Hepatocyte (in vitro differentiated cells): ENCODE data around the gene SCN1B. TPM values are rescaled to one million over a fixed set of nuclear protein-coding genes. Genes with fewer than 3 reads are reported as not detected.

Experiments
- DNase-seq: peaks from one replicate; pipeline ENCODE4 v3.0.0-alpha.2; 2016; ENCODE audit warnings: low spot score
- H2AFZ ChIP-seq: fragments of 200-600 bp; sonication (generic); 2 replicates; pipeline ENCODE4 v1.6.0; 2016; ENCODE audit warnings: antibody characterized with exemption, mild to moderate bottlenecking
- H3K27ac ChIP-seq: fragments of 200-600 bp; sonication (generic); 2 replicates; pipeline ENCODE4 v1.5.1; 2016; ENCODE audit warnings: mild to moderate bottlenecking
- H3K27me3 ChIP-seq: fragments of 200-600 bp; sonication (generic); 2 replicates; pipeline ENCODE4 v1.6.1; 2016
- H3K36me3 ChIP-seq: fragments of 200-600 bp; sonication (generic); replicated peaks from 2 replicates; pipeline ENCODE4 v1.5.1; 2016; ENCODE audit warnings: low read depth; ENCODE audit not compliant: insufficient read depth
- H3K4me1 ChIP-seq: fragments of 200-600 bp; sonication (generic); 2 replicates; pipeline ENCODE4 v1.5.1; 2016; ENCODE audit warnings: mild to moderate bottlenecking, moderate library complexity; ENCODE audit not compliant: insufficient read depth
- H3K4me2 ChIP-seq: fragments of 200-600 bp; sonication (generic); 2 replicates; pipeline ENCODE4 v1.6.0; 2016
- H3K4me3 ChIP-seq: fragments of 200-600 bp; sonication (generic); 2 replicates; pipeline ENCODE4 v1.5.1; 2016; ENCODE audit warnings: mild to moderate bottlenecking
- H3K79me2 ChIP-seq: fragments of 200-600 bp; sonication (generic); 2 replicates; pipeline ENCODE4 v1.6.0; 2017; ENCODE audit warnings: mild to moderate bottlenecking
- H3K9me2 ChIP-seq: fragments of 200-600 bp; sonication (generic); replicated peaks from 2 replicates; pipeline ENCODE4 v1.6.0; 2017; ENCODE audit warnings: mild to moderate bottlenecking; ENCODE audit not compliant: insufficient read depth
- H3K9me3 ChIP-seq: fragments of 200-600 bp; sonication (generic); 2 replicates; pipeline ENCODE4 v1.5.1; 2016; ENCODE audit warnings: low read depth, mild to moderate bottlenecking
- H4K20me1 ChIP-seq: fragments of 200-600 bp; sonication (generic); 2 replicates; pipeline ENCODE4 v1.6.0; 2016; ENCODE audit warnings: mild to moderate bottlenecking; ENCODE audit not compliant: insufficient read depth, poor library complexity, severe bottlenecking
- EZH2 ChIP-seq: fragments of 200-600 bp; sonication (generic); IDR thresholded peaks from 2 replicates; pipeline ENCODE4 v1.6.1; 2016; ENCODE audit warnings: antibody characterized with exemption, mild to moderate bottlenecking, borderline replicate concordance
- EZH2phosphoT487 ChIP-seq: fragments of 200-600 bp; sonication (generic); IDR thresholded peaks from one replicate; pipeline ENCODE4 v1.6.1; 2018; ENCODE audit warnings: antibody characterized with exemption, mild to moderate bottlenecking, low read depth, moderate library complexity; ENCODE audit not compliant: unreplicated experiment, severe bottlenecking
- WGBS: methylation state at CpG from one replicate; pipeline ENCODE4 v1.1.6; 2016; ENCODE audit warnings: low lambda C conversion rate; ENCODE audit errors: missing lambda C conversion rate; 5-methylcytosine and 5-hydroxymethylcytosine counted together
- polyA plus RNA-seq: library from polyadenylated mRNA; unstranded; fragments of >200 nt; fragmentation: Nextera tagmentation; extraction: Ambion mirVana; gene quantifications from 2 replicates; pipeline ENCODE4 v1.2.1, GENCODE V29; 2016
- total RNA-seq: library from RNA; depleted of rRNA; stranded (reverse); fragments of >200 nt; gene quantifications from 2 replicates; pipeline ENCODE4 v1.2.3, GENCODE V29; 2014
- TF ChIP-seq, protein P1 (sequence below): fragments of 200-600 bp; sonication (generic); IDR thresholded peaks from 2 replicates; pipeline ENCODE4 v1.5.1; 2016; ENCODE audit warnings: antibody characterized with exemption, mild to moderate bottlenecking; ENCODE audit not compliant: poor library complexity

SCN1B gene
- total and polyA plus RNA-seq, 2 experiments from 2014 or later, result 0.60 to 3.1 TPM

GRCh38 chr19:35031072-35031881 lies 1.0 kb downstream of the SCN1B start:
- peak overlapping the region; percentile 95 for H3K4me2 ChIP-seq

DNA sequence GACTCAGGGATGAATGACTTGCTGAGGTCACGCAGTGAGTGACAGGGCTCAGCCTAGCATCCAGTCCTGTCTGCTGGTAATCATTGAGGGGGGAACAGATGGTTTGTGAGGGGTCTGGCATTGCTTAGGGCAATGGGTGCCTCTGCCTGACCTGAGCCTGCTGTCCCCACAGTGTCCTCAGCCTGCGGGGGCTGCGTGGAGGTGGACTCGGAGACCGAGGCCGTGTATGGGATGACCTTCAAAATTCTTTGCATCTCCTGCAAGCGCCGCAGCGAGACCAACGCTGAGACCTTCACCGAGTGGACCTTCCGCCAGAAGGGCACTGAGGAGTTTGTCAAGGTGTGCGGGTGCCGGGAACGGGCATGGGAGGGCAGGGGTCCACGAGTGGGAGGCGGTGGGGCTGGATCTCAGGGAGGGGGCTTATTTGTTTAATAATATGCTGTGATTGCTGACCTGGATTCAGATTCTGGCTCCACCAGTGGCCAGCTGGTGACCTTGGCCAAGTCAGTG lies 2.1 kb downstream of the SCN1B start:
- Histone ChIP-seq H3K36me3 (no peaks in the 10 kb centered on the region), H3K4me3 (no peak overlapping the region), H3K9me2 (no peaks in the 10 kb centered on the region), H3K4me2 (no peak overlapping the region), H4K20me1 (no peaks in the 10 kb centered on the region), H3K27me3 (peaks cover 28% of the 10 kb centered on the region), H3K27ac (no peak overlapping the region), H3K9me3 (no peaks in the 10 kb centered on the region), H3K4me1 (peaks cover 9% of the 10 kb centered on the region), H3K79me2 (no peaks in the 10 kb centered on the region), H2AFZ (no peak overlapping the region)
- TF ChIP-seq, protein P1, sequence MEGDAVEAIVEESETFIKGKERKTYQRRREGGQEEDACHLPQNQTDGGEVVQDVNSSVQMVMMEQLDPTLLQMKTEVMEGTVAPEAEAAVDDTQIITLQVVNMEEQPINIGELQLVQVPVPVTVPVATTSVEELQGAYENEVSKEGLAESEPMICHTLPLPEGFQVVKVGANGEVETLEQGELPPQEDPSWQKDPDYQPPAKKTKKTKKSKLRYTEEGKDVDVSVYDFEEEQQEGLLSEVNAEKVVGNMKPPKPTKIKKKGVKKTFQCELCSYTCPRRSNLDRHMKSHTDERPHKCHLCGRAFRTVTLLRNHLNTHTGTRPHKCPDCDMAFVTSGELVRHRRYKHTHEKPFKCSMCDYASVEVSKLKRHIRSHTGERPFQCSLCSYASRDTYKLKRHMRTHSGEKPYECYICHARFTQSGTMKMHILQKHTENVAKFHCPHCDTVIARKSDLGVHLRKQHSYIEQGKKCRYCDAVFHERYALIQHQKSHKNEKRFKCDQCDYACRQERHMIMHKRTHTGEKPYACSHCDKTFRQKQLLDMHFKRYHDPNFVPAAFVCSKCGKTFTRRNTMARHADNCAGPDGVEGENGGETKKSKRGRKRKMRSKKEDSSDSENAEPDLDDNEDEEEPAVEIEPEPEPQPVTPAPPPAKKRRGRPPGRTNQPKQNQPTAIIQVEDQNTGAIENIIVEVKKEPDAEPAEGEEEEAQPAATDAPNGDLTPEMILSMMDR, result no peak
- TF ChIP-seq EZH2, result no peak
- WGBS, result 94% methylated on average over 17 of the region's 17 CpGs
- DNase-seq, result no peak

More at GRCh38 chr19:35031072-35031881, 1.0 kb downstream of the SCN1B start:
- WGBS, result 4% methylated on average over 8 of the region's 31 CpGs
- DNase-seq, result no peak
- Histone ChIP-seq H3K27me3 (peaks cover 28% of the 10 kb centered on the region), H3K4me1 (peaks cover 9% of the 10 kb centered on the region), H2AFZ (no peak overlapping the region), H3K4me3 (no peak overlapping the region), H4K20me1 (no peaks in the 10 kb centered on the region), H3K27ac (no peak overlapping the region), H3K79me2 (no peaks in the 10 kb centered on the region), H3K9me2 (no peaks in the 10 kb centered on the region), H3K9me3 (no peaks in the 10 kb centered on the region), H3K36me3 (no peaks in the 10 kb centered on the region)
- TF ChIP-seq EZH2phosphoT487 (no peak), EZH2 (no peak)
- TF ChIP-seq, protein P1, result no peak

DNA sequence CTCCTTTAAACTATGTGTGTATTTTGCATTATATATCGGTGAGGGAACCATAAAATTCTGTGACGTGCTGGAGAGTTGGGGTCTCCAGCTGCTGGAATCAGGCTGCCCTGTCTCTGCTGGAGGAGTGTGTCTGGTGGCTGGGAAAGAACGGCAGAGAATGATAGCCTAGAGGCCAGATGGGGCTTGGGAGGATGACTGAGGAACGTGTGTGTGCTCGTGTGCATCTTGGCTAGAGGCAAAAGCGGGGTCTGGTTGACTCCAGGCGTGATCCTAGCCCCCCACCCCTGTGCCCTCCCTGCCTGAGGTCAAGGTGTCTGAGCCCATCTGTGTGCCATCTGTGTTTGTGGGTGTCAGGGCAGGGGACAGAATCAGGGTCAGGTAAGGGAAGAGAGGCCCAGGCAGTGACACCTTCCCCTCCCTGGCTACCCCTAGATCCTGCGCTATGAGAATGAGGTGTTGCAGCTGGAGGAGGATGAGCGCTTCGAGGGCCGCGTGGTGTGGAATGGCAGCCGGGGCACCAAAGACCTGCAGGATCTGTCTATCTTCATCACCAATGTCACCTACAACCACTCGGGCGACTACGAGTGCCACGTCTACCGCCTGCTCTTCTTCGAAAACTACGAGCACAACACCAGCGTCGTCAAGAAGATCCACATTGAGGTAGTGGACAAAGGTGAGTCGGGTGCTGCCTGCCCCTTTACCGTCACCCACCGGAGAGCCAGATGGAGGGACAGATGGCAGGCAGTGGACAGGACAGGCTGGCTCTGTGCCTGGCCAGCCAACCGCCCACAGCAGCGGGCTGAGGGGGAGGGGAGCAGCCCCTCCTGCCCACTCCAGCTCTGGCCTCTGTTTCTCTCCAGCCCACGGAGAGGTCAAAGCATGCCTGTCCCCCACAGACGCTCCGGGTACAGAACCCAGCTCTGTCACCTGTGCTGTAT lies 3.1 kb downstream of the SCN1B start:
- no peaks in the 10 kb centered on the region for H3K79me2 ChIP-seq
- TF ChIP-seq EZH2phosphoT487 (no peak), EZH2 (no peak)
- TF ChIP-seq, protein P1, result no peak
- no peak overlapping the region for H3K4me3 ChIP-seq
- H2AFZ ChIP-seq, result no peak overlapping the region
- peaks cover 9% of the 10 kb centered on the region for H3K4me1 ChIP-seq
- H3K36me3 ChIP-seq, result no peaks in the 10 kb centered on the region
- H3K9me3 ChIP-seq, result no peaks in the 10 kb centered on the region
- H3K27me3 ChIP-seq, result peaks cover 28% of the 10 kb centered on the region
- H3K9me2 ChIP-seq, result no peaks in the 10 kb centered on the region
- no peaks in the 10 kb centered on the region for H4K20me1 ChIP-seq
- WGBS, result 94% methylated on average over 30 of the region's 30 CpGs
- no peak overlapping the region for H3K27ac ChIP-seq
- H3K4me2 ChIP-seq, result no peak overlapping the region
- DNase-seq, result no peak
